Left renal pelvis (tissue), 4 donors: Measurements from ENCODE around the gene CHST15. TPM values are rescaled to one million over a fixed set of nuclear protein-coding genes. Genes with fewer than 3 reads are reported as not detected.

Experiments
- DNase-seq, 4 donors: peaks; one replicate each; pipeline ENCODE4 v3.0.0-alpha.2; 2013; ENCODE audit warnings: low read depth in 4 of 4, low spot score in 3 of 4
- polyA plus RNA-seq, 4 donors: library from polyadenylated mRNA; unstranded; fragments of 120-200 nt; gene quantifications; one replicate each; pipeline ENCODE4 v1.2.1, GENCODE V29; 2013; ENCODE audit not compliant: insufficient read length in 4 of 4

CHST15 gene
- polyA plus RNA-seq, 4 donors: 16.6 to 38.5 (median 20.0) TPM

DNA sequence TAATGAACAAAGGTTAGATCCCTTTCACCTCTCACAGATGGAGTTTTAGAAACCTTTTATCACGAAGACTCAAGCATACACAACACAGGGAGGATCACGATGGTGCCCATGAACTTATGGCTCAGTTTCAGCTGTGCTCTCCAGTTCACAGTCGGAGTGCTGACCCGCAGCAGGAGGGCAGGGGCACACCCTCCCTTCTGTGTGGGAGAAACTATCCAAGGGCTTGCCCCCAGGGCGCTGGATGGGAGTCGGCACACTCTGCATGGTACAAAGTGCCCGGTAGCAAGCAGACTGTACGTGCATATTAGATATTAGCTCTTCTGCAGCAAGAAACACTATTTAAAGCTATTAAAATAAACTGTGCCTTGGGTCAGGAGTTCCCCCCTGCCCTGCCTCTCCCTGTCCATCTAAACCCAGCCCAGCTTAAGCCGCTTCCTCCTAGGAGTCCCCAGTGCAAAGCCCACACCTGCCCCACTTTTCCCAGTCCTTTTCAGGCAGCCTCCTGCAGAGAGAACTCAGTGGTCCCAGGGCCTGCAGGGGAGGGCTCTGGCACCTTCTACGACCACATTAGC, 76.5 kb downstream of the CHST15 start:
- no peak for DNase-seq

DNA sequence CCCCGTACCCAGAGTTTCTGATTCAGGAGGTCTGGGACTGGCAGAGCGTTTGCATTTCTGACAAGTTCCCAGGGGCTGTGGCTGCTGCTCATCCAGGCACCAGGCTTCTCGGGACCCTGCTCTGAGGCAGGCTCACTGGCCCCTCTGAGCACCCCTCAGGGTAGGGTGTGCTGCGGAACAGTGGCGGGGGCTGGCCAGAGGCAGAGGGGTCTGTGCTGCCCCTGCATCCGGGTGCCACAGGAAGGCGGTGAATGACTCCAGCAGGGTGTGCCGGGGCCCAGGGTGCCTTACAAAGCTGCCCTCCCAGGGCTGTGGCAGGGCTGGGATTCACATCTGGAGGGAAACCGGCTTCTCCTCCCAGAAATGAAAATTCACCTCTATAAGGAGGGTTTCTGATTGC, 77.4 kb downstream of the CHST15 start:
- DNase-seq: no peak

DNA sequence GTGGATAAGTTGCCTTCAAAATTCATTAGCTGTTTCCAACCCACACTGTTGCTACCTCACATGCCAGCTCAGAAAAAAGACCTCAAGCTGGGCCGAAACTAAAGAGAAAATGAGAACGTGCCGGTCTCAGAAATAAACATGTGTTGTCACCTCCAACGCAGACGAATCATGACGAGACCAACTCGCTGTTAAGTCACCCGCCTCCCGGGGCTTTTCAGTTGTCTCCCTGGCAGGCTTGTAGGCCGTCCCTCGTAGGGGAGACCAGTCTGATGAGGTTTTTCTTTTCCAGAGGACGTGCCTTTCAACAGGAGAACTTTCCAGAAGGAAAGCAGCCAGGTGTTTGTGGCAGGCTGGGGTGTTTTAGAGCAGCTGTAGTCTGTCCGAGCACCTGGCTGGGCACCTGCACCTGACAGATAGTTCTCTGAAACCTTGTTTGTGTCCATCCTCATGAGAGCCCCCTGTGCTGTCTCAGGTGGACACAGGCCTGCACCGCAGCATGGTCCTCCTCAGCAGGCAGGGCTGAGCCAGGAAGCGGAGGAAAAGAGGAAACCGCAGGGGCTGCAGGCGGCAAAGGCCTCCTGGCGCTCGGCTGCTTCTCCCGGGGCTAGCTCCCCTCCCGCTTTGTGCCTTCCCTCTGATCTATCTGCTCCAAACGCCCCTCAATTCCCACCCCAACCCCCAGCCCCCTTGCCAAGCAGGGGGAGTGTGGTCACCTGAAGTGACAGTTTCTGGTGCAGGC, 78.8 kb downstream of the CHST15 start:
- DNase-seq: no peak

DNA sequence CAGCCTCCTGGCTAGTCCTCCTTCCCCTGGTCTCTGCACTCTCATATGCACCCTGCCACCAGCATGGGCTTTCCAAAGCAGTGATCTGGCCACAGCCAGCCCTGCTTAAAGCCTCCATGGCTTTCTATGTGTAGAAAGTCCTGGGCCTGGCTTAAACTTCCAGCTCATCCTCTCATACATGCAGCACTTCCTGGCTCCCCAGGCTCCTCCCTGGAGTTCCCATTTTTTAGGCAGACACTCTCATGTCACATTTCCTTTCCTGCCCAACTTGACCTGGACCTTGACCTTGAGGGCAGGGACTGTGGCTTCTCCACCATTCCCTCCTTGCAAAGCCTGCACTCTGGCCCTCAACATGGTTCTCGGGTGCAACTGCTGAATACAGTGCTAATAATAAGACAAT, 79.5 kb downstream of the CHST15 start:
- DNase-seq: no peak

DNA sequence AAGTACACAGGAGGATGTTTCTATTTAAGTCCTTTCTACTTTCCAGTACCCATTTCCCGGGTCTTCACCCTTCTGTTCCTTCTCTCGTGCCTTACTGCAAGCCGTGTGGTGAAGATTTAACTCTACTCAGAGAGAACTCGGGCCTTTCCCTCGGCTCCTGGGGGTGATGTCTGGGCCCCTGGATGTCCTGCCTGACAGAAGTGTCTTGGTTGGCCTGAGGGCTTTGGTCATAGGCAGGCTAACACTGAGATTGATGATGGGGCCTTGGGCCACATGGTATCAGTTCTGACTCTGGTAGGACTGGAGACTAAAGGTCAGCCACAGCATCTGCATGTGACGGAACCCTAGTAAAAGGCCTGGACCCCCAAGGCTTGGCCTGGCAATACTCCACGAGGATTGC, 80.4 kb downstream of the CHST15 start:
- no peak for DNase-seq

DNA sequence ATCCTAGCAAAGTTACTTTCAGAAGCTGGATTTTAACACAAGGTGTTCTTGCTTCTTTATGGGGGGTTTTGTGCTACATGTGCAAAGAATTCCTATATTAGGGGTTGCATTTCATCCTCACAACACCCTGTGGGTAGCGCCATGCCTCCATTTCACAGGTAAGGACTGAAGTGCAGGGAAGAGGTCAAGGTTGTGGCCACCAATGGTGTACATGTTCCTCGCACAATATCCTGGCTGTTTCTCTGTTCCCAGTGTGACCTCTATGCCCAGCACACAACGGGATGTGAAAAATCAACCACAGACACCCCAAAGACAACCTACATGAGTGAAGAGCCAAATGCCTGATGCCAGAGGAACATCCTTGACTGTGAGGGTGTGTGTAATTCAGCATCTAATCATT, 80.8 kb downstream of the CHST15 start:
- DNase-seq: no peak

DNA sequence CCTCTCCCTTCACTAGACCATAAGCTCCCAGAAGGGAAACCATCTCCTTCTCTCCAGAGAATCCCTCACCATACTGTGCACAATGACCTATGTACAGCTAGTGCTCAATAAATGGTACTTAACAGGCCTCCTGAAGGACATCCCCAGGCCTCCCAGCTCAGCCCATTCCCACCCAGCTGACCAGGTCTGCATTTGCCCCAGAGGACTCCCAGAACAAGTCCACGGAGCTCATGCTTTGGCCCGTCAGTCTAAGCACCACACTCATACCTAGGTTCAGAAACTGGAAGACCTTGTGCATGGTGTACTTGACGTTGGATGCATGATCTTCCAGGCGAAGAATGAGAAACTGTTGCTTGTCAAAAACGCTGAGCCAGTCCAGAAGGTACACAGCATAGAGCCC, 81.3 kb downstream of the CHST15 start:
- DNase-seq: no peak

DNA sequence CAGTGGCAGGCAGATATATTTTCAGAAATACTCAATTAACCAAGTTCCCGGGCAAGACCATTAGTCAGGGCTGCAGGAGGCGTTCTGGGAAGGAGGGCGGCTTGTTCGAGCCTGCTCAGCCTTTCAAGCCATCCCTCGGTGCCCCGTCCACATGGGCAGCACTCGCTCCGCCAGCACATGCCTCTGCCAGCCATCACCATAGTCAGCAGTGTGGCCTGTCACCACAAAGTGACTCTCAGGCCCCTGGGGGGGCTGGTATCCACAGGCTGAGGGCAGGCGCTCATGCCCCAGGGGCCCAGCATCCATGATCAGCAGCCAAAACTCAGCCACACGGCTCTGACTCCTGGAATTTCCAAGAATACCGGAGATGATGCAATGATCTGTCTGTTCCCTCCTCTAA, 81.9 kb downstream of the CHST15 start:
- no peak for DNase-seq

DNA sequence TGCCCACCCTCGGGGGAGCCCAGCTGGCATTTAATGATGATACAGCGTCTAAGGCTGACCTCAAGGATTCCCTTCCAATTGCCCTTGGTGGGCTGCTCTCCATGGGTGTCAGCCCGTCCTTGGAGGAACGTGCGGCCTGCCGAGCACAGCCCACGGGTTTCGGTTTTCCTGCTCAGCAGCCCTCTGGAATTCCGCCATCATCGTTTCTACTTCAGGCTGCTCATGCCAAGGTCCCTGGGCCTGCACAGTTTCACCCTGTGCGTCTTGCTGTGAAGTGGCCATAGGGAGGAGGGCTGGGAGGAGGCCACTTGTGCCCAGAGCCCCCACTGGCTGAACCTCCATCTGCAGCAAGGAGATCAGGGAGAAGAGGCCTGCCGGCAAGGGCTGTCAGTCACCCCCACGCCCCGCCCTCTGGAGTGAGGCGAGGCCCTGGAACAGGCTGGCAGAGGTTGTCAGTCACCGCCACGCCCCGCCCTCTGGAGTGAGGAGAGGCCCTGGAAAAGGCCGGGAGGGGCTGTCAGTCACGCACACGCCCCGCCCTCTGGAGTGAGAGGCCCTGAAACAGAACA, 82.8 kb downstream of the CHST15 start:
- DNase-seq: no peak

DNA sequence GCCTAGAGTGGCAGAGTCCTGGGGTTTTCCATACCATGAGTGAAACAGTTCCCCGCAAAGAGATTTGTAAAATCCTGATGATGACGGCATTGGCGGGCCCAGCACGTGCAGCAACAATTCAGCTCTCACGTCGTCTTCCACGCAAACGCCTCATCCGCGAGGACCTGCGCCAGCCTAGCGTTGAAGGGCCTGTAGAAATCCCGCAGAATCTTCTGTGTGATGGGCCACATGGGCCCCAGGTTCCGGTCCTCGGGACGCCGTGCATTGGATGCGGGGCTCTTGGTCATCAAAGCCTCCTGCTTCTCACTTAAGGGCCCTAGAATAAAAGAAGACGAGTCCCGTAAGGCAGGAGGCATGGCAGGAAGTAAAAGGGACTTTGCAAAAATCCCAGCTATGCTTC, 83.4 kb downstream of the CHST15 start:
- no peak for DNase-seq

DNA sequence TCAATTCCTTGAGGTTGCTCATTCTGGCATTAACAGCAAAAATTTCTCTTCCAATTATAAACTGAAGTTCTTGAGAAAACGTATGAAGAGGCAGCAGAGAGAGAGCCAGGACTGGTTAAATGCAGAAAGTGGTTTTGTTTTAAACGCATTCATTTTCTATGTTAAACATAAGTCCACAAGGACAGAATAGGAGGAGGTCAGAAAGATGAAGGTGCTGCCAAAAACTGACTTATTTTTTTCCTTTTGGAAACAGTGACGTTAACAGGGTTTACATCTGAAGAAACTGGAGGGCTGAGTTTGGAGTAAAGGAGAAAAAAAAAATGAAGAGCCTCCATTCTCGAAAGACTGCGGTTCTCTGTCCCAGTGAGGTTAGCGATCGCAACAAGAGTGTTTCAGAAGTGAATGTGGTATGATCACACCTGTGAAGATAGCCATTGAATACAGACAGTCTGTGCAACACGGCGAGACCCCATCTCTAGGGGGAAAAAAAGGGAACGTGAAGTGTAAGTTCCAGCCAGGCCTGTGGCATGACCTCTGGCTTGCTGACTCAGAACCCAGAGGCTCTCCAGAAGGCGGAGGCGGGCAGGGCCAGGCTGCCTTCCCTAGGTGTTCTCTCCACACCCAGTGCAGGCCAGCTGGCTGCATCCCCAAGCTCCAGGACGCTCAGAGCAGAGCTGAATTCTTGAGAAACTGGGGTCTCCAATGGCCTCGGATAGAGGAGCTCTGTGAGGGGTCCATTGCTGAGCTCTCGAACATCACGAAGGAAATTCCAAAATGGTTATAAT, 84.0 kb downstream of the CHST15 start:
- DNase-seq: no peak

DNA sequence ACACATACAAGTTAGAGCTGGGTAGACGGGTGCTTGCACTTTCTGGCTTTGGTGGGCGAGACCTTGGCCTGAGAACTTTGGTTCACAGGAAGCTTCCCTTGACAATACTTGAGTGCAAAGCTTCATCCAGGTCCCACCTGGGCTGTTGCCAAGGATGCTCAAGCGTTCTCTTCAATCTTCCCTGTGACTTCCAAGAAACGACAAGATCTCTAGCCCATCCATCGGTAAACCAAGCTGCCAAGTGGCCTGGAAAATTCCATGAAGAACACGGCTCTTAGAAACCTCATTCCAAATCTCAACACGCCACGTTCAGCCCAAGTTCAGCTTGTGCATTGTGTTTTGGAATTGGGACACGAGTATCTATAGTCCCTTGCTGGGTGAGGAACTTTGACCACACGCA, 84.7 kb downstream of the CHST15 start:
- no peak for DNase-seq

DNA sequence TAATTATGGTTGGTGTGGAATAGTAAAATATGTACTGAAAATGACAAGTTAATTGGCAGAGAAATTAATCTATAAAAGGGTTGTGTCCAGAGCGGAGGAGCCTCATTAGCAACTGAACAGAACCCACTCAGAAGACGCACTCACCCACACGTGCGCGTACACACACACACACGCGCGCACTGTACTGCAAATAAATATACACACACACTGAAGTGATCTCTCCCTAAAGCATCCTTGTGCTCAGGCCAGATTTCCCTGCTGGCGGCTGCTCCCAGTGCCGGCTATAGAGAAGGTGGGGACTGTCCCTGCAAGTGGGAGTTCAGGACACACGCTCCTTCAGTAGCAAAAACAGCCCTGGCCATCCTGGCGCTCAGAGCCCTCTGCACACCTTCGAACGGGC, 85.2 kb downstream of the CHST15 start:
- DNase-seq: no peak

DNA sequence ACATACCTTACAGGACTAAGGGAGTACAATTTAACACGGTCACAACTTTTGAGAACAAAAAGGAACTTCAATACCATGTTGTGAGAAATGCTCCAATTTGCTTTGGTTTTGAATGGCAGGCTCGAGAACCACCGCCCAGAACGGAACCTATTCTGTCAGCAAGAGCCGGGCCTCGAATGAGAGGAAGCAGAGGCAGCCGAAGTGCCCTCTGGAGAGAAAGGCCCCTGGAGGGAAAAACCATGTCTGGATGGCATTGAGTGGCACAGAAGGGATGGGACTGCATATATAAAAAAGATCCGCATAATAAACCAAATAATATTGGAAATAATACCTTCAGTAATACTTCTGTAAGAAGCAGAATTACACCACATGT, 85.6 kb downstream of the CHST15 start:
- no peak for DNase-seq

DNA sequence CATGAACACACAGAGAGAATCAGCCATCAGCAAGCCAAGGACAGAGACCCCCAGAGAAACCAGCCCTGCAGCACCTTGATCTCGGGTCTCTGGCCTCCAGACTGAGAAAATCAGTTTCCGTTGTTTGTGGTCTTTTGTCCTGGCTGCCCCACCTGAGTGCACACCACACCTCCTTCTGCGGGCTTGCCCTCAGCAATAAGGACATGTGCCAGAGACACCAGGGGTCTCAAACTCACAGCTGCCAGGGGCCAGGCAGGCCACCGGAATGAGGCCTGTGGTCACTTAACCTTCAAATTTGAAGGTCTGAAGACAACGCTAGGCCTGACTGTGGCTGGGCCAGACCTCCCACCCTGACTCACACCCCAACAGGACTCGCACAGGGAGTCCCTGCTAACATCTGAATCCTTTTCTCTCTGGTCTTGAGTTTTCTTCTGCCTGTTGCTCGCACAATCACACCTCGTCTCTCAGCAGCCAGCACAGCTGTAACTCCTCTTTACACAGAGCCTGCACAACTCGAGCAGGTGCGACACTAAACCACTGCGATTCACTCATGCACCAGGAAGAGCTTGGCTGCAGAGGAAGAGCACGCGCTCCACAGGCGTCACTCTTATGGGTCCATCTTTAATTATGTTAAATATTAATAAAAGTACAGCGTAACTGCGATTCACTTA, 86.2 kb downstream of the CHST15 start:
- no peak for DNase-seq

DNA sequence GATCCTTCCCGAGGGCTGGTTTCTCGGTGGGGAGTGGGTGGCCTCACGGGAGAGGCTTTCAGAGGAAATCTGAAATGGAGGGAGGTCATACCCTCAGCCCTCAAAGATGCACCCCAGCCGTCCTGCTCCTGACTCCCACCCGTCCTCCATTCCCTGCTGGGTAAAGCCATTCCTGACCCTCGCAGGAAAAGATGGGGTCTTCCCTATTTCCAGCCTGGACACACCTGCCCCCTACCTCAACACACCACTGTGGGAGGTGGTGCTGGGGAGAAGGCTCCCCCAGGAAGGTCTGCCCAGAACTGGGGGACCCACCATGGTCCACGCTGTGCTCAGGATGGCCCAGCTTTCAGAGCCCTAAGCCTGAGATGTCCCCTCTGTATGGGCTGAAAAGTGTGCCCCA, 86.9 kb downstream of the CHST15 start:
- DNase-seq: no peak

DNA sequence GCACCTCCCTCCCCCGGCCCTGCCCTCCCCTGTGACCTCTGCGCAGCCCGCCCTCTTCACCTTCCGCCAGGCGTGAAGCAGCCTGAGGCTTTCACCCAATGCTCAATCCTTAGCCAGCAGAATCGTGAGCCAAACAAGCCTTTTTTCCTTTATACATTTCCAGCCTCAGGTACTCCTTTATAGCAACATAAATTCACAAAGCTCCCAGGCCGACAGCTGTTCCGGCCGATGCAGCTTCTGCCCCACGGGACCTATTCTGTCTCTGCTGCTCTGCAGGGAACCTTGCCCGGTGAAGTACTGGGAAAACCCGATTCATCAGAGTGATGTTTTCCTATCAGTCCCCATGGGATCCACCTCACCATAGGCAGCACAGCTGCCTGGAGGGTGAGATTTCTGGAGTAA, 87.4 kb downstream of the CHST15 start:
- no peak for DNase-seq

DNA sequence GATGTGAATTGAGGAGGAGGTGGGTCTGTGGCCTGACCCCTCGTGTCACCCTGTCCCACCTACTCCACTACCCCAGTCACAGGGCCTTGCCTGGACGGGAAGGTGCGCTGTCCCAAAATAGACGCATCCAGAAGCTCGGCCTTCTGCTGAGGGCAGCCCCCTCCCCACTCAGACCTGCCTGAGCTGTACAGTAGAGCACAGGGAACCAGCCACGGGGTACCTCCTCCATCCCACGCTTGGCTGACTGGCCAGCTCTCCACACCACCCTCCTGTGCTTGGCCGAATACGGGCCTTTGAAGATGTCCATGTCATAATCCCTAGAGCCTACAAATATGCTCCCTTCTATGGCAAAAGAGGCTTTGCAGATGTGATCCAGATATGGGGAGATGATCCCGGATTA, 88.3 kb downstream of the CHST15 start:
- DNase-seq: no peak

DNA sequence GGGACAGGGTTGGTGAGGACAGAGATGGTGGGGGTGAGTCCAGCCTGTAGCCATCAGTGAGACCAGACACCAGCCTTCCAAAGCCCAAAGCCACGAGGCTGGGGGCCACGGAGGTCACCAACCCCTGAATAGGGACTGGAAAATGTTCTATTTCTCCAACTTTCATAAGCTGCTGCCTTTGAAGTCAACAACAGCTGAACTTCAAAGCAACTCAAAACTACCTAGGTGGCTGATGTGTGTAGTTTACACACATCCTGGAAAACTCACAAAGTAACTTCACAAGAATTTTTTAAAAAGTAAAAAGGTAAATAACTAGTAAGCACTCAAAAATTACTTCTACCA, 88.8 kb downstream of the CHST15 start:
- no peak for DNase-seq

DNA sequence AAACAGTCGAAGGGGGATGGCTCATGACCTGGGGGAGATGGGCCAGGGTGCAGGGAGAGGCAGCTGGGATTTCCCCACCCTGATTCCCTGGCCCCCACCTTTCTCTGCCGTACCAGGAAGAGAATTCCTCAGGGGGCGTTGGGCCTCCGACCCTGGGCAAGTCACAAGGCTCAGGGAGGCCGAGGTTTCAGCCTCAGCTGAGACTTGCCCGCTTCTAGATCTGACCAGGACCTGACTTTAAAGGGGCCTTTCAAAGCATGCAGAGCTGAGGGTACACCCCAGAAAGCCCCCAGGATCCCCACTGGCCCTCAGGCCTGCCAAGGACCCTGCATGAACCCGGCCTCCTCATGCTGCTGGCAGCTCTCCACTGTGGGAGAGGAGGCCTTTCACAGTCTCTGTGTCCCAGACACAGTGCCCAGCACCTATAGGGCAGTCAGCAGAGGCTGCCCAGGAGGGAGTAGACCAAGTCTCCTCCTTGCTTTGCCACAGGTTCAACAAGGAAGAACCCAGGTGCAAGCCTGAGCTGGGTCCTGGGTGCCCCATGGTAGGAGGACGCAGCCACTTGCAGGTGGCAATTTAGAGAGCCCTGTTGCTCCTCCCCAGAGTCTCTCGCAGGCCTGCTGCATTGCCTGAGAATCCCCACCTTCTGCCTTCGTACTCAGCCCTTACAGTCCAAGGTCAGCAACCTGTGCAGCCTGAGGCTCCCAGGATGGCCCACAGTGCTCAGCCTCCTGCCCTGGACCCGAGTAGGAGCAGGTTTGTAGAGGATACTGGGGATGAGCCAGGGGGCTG, 89.3 kb downstream of the CHST15 start:
- DNase-seq: no peak

DNA sequence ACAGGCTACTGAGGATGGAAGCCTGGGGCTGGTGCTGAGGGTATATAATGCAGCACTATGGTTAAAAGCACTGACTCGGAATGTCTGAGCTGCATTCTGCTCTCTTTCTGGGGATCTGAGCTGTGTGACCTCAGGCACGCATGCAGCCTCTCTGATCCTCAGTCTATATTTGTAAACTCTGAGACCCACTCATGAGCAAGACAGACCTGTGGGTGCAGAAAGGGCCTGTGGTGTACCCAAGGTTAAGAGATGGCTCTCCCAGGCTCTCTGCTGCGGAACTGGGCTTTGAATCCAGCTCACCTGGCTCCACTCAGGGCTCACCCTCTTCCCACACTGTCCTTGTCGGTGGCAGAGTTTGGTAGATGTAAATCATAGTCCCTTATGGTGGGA, 89.9 kb downstream of the CHST15 start:
- DNase-seq: no peak
